Subcutaneous preadipocyte (primary cell): Measurements from ENCODE around the gene MRO. TPM values are rescaled to one million over a fixed set of nuclear protein-coding genes. Genes with fewer than 3 reads are reported as not detected.

ENCODE experiments used
- total RNA-seq: library from RNA; depleted of rRNA; stranded (reverse); fragments of >200 nt; gene quantifications from 2 replicates; pipeline ENCODE4 v1.2.3, GENCODE V29; 2012

The MRO gene
- total RNA-seq, result 0.37 and 0.39 TPM in 2 replicates

DNA sequence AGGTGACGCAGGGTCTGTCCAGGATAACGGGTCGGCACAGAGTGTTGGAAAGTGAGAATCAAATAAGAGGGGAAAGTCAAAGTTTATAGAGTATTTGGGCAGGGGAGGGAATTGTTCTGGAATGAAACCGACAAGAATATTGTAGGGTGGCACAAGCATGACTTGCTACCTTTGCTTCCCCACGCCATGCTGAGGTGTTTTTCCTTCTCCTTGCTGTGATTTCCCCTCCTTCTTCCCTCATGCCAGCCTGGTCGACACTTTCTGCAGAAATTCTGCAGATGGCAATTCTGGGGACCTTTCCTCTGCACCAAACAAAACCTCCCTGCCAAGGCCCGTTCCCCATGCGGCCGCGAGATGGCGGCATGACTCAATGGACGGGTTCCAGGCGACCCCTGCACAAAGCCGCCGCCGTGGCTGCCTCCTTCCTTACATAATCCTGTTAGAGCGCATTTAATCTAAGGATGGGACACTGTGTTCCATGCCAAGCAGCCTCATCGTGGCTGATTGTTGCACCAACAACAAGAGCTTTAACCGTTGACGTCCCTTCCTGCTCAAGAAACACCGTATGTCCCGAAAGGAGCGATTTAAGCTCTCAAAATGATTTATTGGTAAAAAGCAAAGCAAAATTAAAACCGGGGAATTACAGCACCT is at the start of gene MRO:
Gene MRO, minus strand, starts transcription at position 289 of the 651 bp plus-strand sequence. CDS start 10,616 bp downstream, outside the sequence.

Other genes starting within 250 kb of the MRO start
- 43.7 and 54.5 TPM in 2 replicates for gene ME2, start 59.1 kb upstream of the MRO start, total RNA-seq
- gene ELAC1, start 148.0 kb upstream of the MRO start, total RNA-seq, result 5.7 and 6.6 TPM in 2 replicates
- gene SMAD4, start 210.2 kb upstream of the MRO start, total RNA-seq, result 68.7 and 94.6 TPM in 2 replicates